ENCODE measurements around the gene DCP1B.

Gene DCP1B

GRCh38 chr12:1920971-1921370 lies 83.3 kb downstream of the DCP1B start:
- no peak for DNase-seq

GRCh38 chr12:1920436-1920835 lies 83.8 kb downstream of the DCP1B start:
- no peak for DNase-seq

- no peak for DNase-seq
These were observed 84.5 kb downstream of the DCP1B start for GRCh38 chr12:1919763-1920162.

- no peak for DNase-seq
These were observed 85.0 kb downstream of the DCP1B start for GRCh38 chr12:1919284-1919683.

- DNase-seq, result no peak
These were observed 85.4 kb downstream of the DCP1B start for GRCh38 chr12:1918884-1919236.

GRCh38 chr12:1918081-1918883 lies 86.0 kb downstream of the DCP1B start, which contains the start of gene CACNA2D4:
CACNA2D4 (minus strand) TSS chr12:1918652; CDS start chr12:1918473, 179 bp downstream.
- DNase-seq, result no peak

GRCh38 chr12:1917172-1918070 lies 86.8 kb downstream of the DCP1B start:
- peak in 1 of 51 donors; percentile 24 for DNase-seq

- DNase-seq, result peak in 6 of 51 donors; percentile 23 to 50 (median 29)
These were observed 87.7 kb downstream of the DCP1B start for GRCh38 chr12:1916371-1917171.

GRCh38 chr12:1915082-1915968 lies 88.9 kb downstream of the DCP1B start:
- DNase-seq, result no peak

GRCh38 chr12:1914114-1914911 lies 89.9 kb downstream of the DCP1B start:
- DNase-seq, result no peak

- DNase-seq, result no peak
These were observed 90.7 kb downstream of the DCP1B start for GRCh38 chr12:1913377-1914113.

GRCh38 chr12:1912580-1913376 lies 91.5 kb downstream of the DCP1B start:
- no peak for DNase-seq

GRCh38 chr12:1911598-1912575 lies 92.4 kb downstream of the DCP1B start:
- no peak for DNase-seq

- no peak for DNase-seq
These were observed 93.8 kb downstream of the DCP1B start for GRCh38 chr12:1910468-1910867.

GRCh38 chr12:1908758-1909157 lies 95.5 kb downstream of the DCP1B start:
- DNase-seq, result no peak

GRCh38 chr12:1907652-1908611 lies 96.3 kb downstream of the DCP1B start:
- no peak for DNase-seq

All from hypothalamus (tissue), 51 donors.